ENCODE measurements around the gene VASN. TPM values are rescaled to one million over a fixed set of nuclear protein-coding genes. Genes with fewer than 3 reads are reported as not detected.

Gene VASN
- total RNA-seq, 4 donors from 2014 or later: 10.8 to 40.0 (median 25.8) TPM

GRCh38 chr16:4383591-4384444, 12.2 kb downstream of the VASN start:
- DNase-seq (ENCODE audit: low spot score): no peak
- ATAC-seq (ENCODE audit: low FRiP score): no peak

DNA sequence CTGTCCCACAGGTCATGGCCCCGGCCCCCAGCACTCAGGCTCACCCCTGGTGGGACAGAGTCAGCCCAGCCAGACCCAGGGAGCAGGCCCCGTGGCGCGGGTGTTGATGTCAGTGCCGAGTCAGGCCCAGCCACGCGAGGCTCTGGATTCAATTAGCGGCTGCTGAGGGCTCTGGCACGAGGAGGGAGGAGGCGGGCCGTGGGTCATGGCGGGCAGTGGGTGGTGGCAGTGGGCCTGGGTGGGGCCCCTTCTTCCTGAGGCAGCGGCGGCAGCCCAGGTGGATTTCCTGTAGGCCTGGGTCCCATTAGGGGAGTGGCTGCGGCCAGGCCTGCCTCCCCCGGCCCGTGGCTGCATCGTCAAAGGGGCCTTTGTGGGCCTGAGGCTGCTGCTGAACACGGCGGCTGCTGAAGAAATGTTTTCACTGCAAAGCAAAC, 12.9 kb downstream of the VASN start:
- no peak for TF ChIP-seq CTCF (IDR thresholded peaks at IDR 0.05)
- no peak for ATAC-seq (ENCODE audit: low FRiP score)
- no peak for DNase-seq (ENCODE audit: low spot score)

More at GRCh38 chr16:4383591-4384444, 12.2 kb downstream of the VASN start:
- no peak for TF ChIP-seq CTCF (IDR thresholded peaks at IDR 0.05)

GRCh38 chr16:4385066-4385788, 13.6 kb downstream of the VASN start:
- ATAC-seq (ENCODE audit: low FRiP score): no peak
- DNase-seq (ENCODE audit: low spot score): no peak
- no peak for TF ChIP-seq CTCF (IDR thresholded peaks at IDR 0.05)

DNA sequence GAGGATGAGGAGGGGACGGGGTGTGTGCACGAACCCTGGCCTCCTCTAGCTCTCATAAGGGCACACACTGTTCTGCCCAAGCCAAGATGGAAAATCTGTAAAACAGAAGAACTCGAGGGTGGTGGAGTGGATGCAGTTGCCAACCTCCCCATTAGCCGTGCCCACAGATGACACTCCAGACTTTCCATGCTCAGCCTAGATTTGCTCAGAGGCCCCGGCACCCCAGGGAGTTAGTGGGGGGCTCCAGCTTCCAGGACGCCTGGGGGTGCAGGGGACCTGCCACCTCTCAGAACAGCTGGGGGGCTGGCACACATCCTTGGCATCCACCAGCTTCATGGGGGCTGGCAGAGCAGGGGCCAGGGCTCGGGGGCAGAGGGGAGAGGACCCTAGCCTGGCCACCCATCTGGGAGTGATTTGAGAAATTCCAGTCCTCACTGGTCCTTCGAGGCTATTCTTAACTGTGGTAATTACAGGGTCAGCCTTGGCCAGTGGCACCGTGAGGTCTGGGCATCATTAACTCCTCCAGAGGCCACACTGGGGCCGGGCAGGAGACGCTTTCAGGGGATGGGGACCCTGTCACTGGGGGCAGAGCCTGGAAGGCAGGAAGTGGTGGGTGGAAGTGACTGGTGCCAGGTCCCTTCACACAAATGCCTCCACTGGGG, 14.3 kb downstream of the VASN start:
- DNase-seq (ENCODE audit: low spot score): no peak
- no peak for TF ChIP-seq CTCF (IDR thresholded peaks at IDR 0.05)
- no peak for ATAC-seq (ENCODE audit: low FRiP score)

DNA sequence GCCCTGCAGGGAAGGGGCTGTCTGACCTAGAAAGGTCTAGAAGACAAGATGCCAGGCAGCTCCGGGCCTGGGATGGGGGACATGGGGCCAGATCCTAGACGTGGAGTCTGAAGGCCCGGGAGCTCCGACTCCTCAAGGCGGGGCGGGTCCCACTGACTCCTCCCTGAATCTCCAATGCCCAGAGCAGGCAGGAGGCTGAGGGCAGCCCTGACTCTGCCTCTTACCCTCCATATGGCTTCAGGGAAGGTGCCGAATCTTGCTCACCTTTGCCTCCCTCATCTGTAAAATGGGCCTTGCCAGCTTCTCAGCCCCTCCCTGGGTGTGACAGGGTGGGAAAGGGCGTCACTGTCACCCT, 14.8 kb downstream of the VASN start:
- DNase-seq (ENCODE audit: low spot score) (no peak), ATAC-seq (ENCODE audit: low FRiP score) (no peak)
- no peak for TF ChIP-seq CTCF (IDR thresholded peaks at IDR 0.05)

DNA sequence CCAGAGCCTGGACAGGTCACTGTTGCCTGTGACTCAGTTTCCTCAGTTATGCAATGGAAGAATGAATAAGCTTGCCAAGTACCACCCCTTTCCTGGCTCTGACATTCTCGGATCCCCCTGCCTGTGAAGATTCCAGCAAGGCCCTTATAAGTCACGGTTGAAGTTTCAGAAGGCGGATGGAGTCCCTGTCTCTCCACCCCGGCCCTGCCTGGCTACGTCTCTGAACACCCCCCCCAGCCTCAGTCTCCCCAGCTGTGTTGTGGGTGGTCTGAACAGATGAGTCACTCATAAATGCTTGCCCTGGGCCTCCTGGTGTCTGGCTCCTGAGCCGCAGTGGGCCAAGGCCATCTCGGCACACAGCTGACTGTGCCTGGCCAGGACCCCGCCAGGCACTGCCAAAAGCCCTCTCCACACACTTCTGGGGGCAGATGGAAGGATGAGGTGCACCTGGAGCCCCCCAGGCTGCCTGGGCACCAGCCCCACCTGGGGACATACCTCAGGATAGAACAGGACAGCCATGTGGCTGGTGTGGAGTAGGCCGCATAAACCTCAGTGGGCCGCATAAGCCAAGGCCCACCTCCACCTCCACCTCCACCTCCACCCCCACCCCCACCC, 15.4 kb downstream of the VASN start:
- no peak for TF ChIP-seq CTCF (IDR thresholded peaks at IDR 0.05)
- no peak for DNase-seq (ENCODE audit: low spot score)
- no peak for ATAC-seq (ENCODE audit: low FRiP score)
